Astrocyte (in vitro differentiated cells and primary cell): ENCODE measurements around the gene DNAJB9.

Source experiments
- CTCF ChIP-seq: IDR thresholded peaks from 2 replicates; pipeline ENCODE4 v1.5.1; 2011; ENCODE audit warnings: low read depth, mild to moderate bottlenecking, inconsistent platforms, low read length, moderate library complexity; ENCODE audit not compliant: insufficient read depth
- EZH2 ChIP-seq: IDR thresholded peaks from 2 replicates; pipeline ENCODE4 v1.6.1; 2012; ENCODE audit warnings: mild to moderate bottlenecking, low read length, inconsistent platforms; ENCODE audit not compliant: insufficient read depth

DNA sequence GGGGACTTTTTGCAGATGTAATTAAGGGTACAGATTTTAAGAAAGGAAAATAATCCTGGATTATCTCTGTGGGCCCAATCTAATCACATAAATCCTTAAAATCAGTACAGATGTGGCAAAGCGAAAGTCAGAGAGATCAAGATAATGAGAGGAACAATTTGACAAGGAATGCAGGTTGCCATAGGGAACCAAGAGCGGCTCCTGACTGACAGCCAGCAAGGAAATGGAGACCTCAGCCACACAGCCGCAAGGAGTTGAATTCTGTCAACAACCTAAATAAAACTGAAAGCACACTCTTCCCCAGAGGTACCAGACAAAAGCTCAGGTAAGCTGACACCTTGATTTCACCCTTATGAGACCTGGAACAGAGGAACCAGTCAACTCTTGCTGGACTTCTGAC, 40.3 kb upstream of the DNAJB9 start:
- TF ChIP-seq CTCF (no peak), EZH2 (no peak)
